Spleen (tissue), 7 donors: ENCODE results near the gene PPP2R5C.

ENCODE experiments used
- CTCF ChIP-seq, 11 experiments: fragments of 200-600 bp in 7 of 11; fragments of 450-650 bp in 4 of 11; sonication (generic) in 4 of 11; IDR thresholded peaks in 8 of 11; conservative IDR thresholded peaks in 3 of 11; 1 replicate in 7 of 11; 2 replicates in 4 of 11; pipeline versions ENCODE4 v1.4.0 to v1.8.0; 2016 to 2021; ENCODE audit warnings: antibody characterized with exemption in 11 of 11, inconsistent platforms in 4 of 11, mild to moderate bottlenecking in 1 of 11
- POLR2AphosphoS5 ChIP-seq, 3 donors: sonication (generic); formaldehyde crosslinking; IDR thresholded peaks; one replicate each; pipeline ENCODE4 v1.5.1; 2017; ENCODE audit warnings: antibody characterized with exemption in 3 of 3
- donor health status: DM: no; HTN: no; CAD: no; lungs with moderate emphysema.
- donor health status: DM: no; HTN: no; CAD: no.
- donor health status: DM: no; HTN: no; CAD: no.

- no peak for TF ChIP-seq POLR2AphosphoS5 (IDR thresholded peaks at IDR 0.05)
- TF ChIP-seq CTCF (IDR thresholded peaks at IDR 0.05 in 8 of 11, conservative IDR thresholded peaks at IDR 0.05 in 3 of 11), result no peak
Observed at GRCh38 chr14:101862177-101862576, 100.7 kb downstream of the PPP2R5C start.
